ENCODE data around the gene STK31.
A peak's percentile ranks its signal among the peaks of the same experiment; 100 is the strongest.
"Not testable (repeated sequence)": the region's sequence is repeated elsewhere in the genome, so short reads cannot be mapped to it uniquely, and the experiment has no call there.

The STK31 gene

GRCh38 chr7:23802720-23803397 is 92.8 kb downstream of the STK31 start:
- no peak overlapping the region for H3K27ac Mint-ChIP-seq
- H3K4me1 Mint-ChIP-seq, result no peaks in the 10 kb centered on the region
- peaks cover 1% of the 10 kb centered on the region for H3K9me3 Mint-ChIP-seq
- H3K4me3 Mint-ChIP-seq, result no peak overlapping the region
- no peaks in the 10 kb centered on the region for H3K36me3 Mint-ChIP-seq (ENCODE audit: low read depth)
- TF ChIP-seq CTCF (IDR thresholded peaks at IDR 0.05; ENCODE audit: unreplicated experiment in 3 of 3), result no peak
- no peaks in the 10 kb centered on the region for H3K27me3 Mint-ChIP-seq (ENCODE audit: low read depth)

GRCh38 chr7:23804707-23805106 is 94.7 kb downstream of the STK31 start:
- Mint-ChIP-seq H3K36me3 (ENCODE audit: low read depth) (no peaks in the 10 kb centered on the region), H3K27me3 (ENCODE audit: low read depth) (no peaks in the 10 kb centered on the region), H3K4me3 (no peak overlapping the region), H3K27ac (no peak overlapping the region), H3K4me1 (no peaks in the 10 kb centered on the region), H3K9me3 (peaks cover 2% of the 10 kb centered on the region)
- no peak for TF ChIP-seq CTCF (IDR thresholded peaks at IDR 0.05; ENCODE audit: unreplicated experiment in 3 of 3)

GRCh38 chr7:23808421-23808820 is 98.4 kb downstream of the STK31 start:
- no peak overlapping the region for H3K4me3 Mint-ChIP-seq
- no peaks in the 10 kb centered on the region for H3K27me3 Mint-ChIP-seq (ENCODE audit: low read depth)

GRCh38 chr7:23810099-23810498 is 100.1 kb downstream of the STK31 start:
- H3K27ac Mint-ChIP-seq, result no peak overlapping the region

More at GRCh38 chr7:23808421-23808820, 98.4 kb downstream of the STK31 start:
- Mint-ChIP-seq H3K4me1 (no peaks in the 10 kb centered on the region), H3K9me3 (peaks cover 16% of the 10 kb centered on the region), H3K27ac (no peak overlapping the region), H3K36me3 (ENCODE audit: low read depth) (no peaks in the 10 kb centered on the region)
- no peak for TF ChIP-seq CTCF (IDR thresholded peaks at IDR 0.05; ENCODE audit: unreplicated experiment in 3 of 3)

GRCh38 chr7:23811540-23811939 is 101.5 kb downstream of the STK31 start:
- H3K9me3 Mint-ChIP-seq, result peaks cover 16% of the 10 kb centered on the region
- no peaks in the 10 kb centered on the region for H3K4me1 Mint-ChIP-seq

More at GRCh38 chr7:23810099-23810498, 100.1 kb downstream of the STK31 start:
- no peak for TF ChIP-seq CTCF (IDR thresholded peaks at IDR 0.05; ENCODE audit: unreplicated experiment in 3 of 3)
- Mint-ChIP-seq H3K27me3 (ENCODE audit: low read depth) (no peaks in the 10 kb centered on the region), H3K4me1 (no peaks in the 10 kb centered on the region), H3K36me3 (ENCODE audit: low read depth) (no peaks in the 10 kb centered on the region), H3K4me3 (no peak overlapping the region), H3K9me3 (peaks cover 16% of the 10 kb centered on the region)

GRCh38 chr7:23828125-23828524 is 118.1 kb downstream of the STK31 start:
- H3K36me3 Mint-ChIP-seq (ENCODE audit: low read depth); H3K4me3 Mint-ChIP-seq; H3K27ac Mint-ChIP-seq; H3K4me1 Mint-ChIP-seq; H3K27me3 Mint-ChIP-seq (ENCODE audit: low read depth): not testable (repeated sequence)
- H3K9me3 Mint-ChIP-seq, result peaks cover 43% of the 10 kb centered on the region

More at GRCh38 chr7:23811540-23811939, 101.5 kb downstream of the STK31 start:
- TF ChIP-seq CTCF (IDR thresholded peaks at IDR 0.05; ENCODE audit: unreplicated experiment in 3 of 3), result peak in 1 of 3 experiments; percentile 26
- Mint-ChIP-seq H3K27ac (no peak overlapping the region), H3K36me3 (ENCODE audit: low read depth) (no peaks in the 10 kb centered on the region), H3K4me3 (no peak overlapping the region), H3K27me3 (ENCODE audit: low read depth) (no peaks in the 10 kb centered on the region)

GRCh38 chr7:23832733-23833132 is 122.7 kb downstream of the STK31 start:
- H3K4me3 Mint-ChIP-seq; H3K36me3 Mint-ChIP-seq (ENCODE audit: low read depth); H3K27ac Mint-ChIP-seq; H3K4me1 Mint-ChIP-seq; H3K27me3 Mint-ChIP-seq (ENCODE audit: low read depth): not testable (repeated sequence)
- peaks cover 58% of the 10 kb centered on the region for H3K9me3 Mint-ChIP-seq

Data from nephron (organoid).